HL-60 (cell line): Measurements from ENCODE around the gene PSIP1.

Experiments used
- DNase-seq, 2 experiments: peaks; one replicate each; pipeline ENCODE4 v3.0.0-alpha.2; 2010 to 2020; ENCODE audit warnings: low read depth in 1 of 2, low spot score in 1 of 2
- H3K27ac ChIP-seq: fragments of 250-450 bp; sonication (Bioruptor Pico); replicated peaks from 2 replicates; pipeline ENCODE4 v1.5.1; 2020; ENCODE audit warnings: mild to moderate bottlenecking, moderate library complexity
- H3K27me3 ChIP-seq: fragments of 250-450 bp; sonication (Bioruptor Pico); 2 replicates; pipeline ENCODE4 v1.5.1; 2021; ENCODE audit warnings: mild to moderate bottlenecking, moderate library complexity; ENCODE audit not compliant: insufficient read depth, poor library complexity, severe bottlenecking
- H3K4me3 ChIP-seq: replicated peaks from 2 replicates; pipeline ENCODE4 v1.5.1; 2011; ENCODE audit warnings: mild to moderate bottlenecking, control low read depth, low read length; ENCODE audit not compliant: insufficient read depth
- GABPA ChIP-seq: IDR thresholded peaks from 2 replicates; pipeline ENCODE4 v1.6.1; 2012; ENCODE audit warnings: low read depth
- POLR2AphosphoS5 ChIP-seq: IDR thresholded peaks from 2 replicates; pipeline ENCODE4 v1.6.1; 2012; ENCODE audit warnings: low read depth
- REST ChIP-seq: IDR thresholded peaks from 2 replicates; pipeline ENCODE4 v1.6.1; 2012; ENCODE audit warnings: low read depth; ENCODE audit not compliant: insufficient replicate concordance
- SPI1 ChIP-seq: IDR thresholded peaks from 2 replicates; pipeline ENCODE4 v1.6.1; 2012; ENCODE audit warnings: low read depth, mild to moderate bottlenecking, borderline replicate concordance
- TF ChIP-seq, protein P1 (sequence below): IDR thresholded peaks from one replicate; pipeline ENCODE4 v1.5.1; 2011; ENCODE audit warnings: low read length, control low read depth, inconsistent platforms; ENCODE audit not compliant: insufficient read depth

Gene PSIP1

GRCh38 chr9:15475923-15476536, 34.7 kb downstream of the PSIP1 start:
- no peak for DNase-seq

DNA sequence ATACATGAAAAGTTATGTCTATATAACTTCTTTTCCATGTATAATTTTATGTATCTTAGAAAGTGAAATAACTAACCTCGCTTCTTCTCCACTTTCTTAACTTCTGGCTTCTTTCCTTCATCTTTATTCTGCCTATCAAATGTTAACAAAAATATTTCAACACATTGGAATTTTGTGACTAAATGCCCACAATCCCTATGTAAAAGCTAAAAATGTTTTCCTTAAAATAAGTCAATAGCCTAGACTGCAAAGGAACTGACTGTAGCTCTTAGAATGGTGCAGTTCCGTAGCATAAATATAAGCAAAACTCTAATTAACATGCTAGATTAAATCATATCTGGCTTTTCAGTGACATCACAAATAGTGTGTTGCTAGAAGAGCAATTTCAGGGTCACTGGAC, 40.9 kb downstream of the PSIP1 start:
- no peaks in the 10 kb centered on the region for H3K27me3 ChIP-seq
- no peak for TF ChIP-seq SPI1
- TF ChIP-seq, protein P1, sequence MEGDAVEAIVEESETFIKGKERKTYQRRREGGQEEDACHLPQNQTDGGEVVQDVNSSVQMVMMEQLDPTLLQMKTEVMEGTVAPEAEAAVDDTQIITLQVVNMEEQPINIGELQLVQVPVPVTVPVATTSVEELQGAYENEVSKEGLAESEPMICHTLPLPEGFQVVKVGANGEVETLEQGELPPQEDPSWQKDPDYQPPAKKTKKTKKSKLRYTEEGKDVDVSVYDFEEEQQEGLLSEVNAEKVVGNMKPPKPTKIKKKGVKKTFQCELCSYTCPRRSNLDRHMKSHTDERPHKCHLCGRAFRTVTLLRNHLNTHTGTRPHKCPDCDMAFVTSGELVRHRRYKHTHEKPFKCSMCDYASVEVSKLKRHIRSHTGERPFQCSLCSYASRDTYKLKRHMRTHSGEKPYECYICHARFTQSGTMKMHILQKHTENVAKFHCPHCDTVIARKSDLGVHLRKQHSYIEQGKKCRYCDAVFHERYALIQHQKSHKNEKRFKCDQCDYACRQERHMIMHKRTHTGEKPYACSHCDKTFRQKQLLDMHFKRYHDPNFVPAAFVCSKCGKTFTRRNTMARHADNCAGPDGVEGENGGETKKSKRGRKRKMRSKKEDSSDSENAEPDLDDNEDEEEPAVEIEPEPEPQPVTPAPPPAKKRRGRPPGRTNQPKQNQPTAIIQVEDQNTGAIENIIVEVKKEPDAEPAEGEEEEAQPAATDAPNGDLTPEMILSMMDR = no peak
- no peak for TF ChIP-seq REST
- no peak for TF ChIP-seq GABPA
- no peak overlapping the region for H3K27ac ChIP-seq
- H3K4me3 ChIP-seq = no peak overlapping the region
- no peak for DNase-seq

More at GRCh38 chr9:15475923-15476536, 34.7 kb downstream of the PSIP1 start:
- Histone ChIP-seq H3K27me3 (no peaks in the 10 kb centered on the region), H3K4me3 (no peak overlapping the region), H3K27ac (no peak overlapping the region)
- TF ChIP-seq, protein P1 = no peak
- TF ChIP-seq REST = no peak
- TF ChIP-seq GABPA = no peak
- no peak for TF ChIP-seq SPI1
- no peak for TF ChIP-seq POLR2AphosphoS5

- Histone ChIP-seq H3K27me3 (no peaks in the 10 kb centered on the region), H3K4me3 (no peak overlapping the region), H3K27ac (no peak overlapping the region)
- DNase-seq = no peak
- TF ChIP-seq SPI1 (no peak), REST (no peak), GABPA (no peak), POLR2AphosphoS5 (no peak)
- TF ChIP-seq, protein P1 = no peak
These were observed 41.4 kb downstream of the PSIP1 start for GRCh38 chr9:15469406-15469805.
